HEK293T (cell line): Measurements from ENCODE around the gene MME.

Experiments
- ARNT ChIP-seq: fragments of 450-650 bp; IDR thresholded peaks from 2 replicates; pipeline ENCODE4 v1.6.1; 2017; ENCODE audit warnings: mild to moderate bottlenecking
- BHLHE40 ChIP-seq: fragments of 450-650 bp; IDR thresholded peaks from 2 replicates; pipeline ENCODE4 v1.6.1; 2016; ENCODE audit warnings: mild to moderate bottlenecking, moderate library complexity, borderline replicate concordance
- LEF1 ChIP-seq: fragments of 450-650 bp; IDR thresholded peaks from 2 replicates; pipeline ENCODE4 v1.6.1; 2017; ENCODE audit warnings: mild to moderate bottlenecking, borderline replicate concordance
- SP1 ChIP-seq: fragments of 450-650 bp; IDR thresholded peaks from 2 replicates; pipeline ENCODE4 v1.6.1; 2017
- SUZ12 ChIP-seq: fragments of 450-650 bp; IDR thresholded peaks from 2 replicates; pipeline ENCODE4 v1.6.1; 2016; ENCODE audit warnings: mild to moderate bottlenecking
- TARDBP ChIP-seq: fragments of 450-650 bp; IDR thresholded peaks from 2 replicates; pipeline ENCODE4 v1.6.1; 2016

DNA sequence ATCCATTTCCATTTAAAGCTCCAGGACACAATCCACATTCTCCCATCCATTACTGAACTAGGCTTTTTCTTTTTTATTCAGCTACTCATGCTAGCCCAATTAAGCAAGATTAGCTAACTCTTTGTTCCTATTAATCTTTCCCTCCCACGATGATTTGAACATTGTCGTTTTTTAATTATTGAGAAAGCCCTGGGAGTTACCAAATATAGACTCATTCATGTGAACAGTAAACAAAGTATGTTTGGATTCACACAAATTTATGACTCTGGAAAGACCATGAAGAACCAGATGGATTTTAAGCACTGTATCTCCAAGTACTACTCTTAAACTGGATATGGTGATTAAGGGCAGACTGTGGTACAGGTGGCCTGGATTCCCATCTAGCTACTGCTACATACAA lies 131.1 kb downstream of the MME start:
- TF ChIP-seq SP1 (no peak), BHLHE40 (no peak), TARDBP (no peak), ARNT (no peak), SUZ12 (no peak), LEF1 (no peak)
